NB4 (cell line): Measurements from ENCODE around the gene CABLES2.

ENCODE experiments used
- DNase-seq: peaks from one replicate; pipeline ENCODE4 v3.0.0; 2010; ENCODE audit warnings: low read depth
- H3K4me3 ChIP-seq: one replicate; pipeline ENCODE4 v1.5.1; 2011; ENCODE audit warnings: mild to moderate bottlenecking, low read depth, low read length, moderate library complexity
- CTCF ChIP-seq: IDR thresholded peaks from one replicate; pipeline ENCODE4 v1.5.1; 2012; ENCODE audit warnings: low read depth, low read length
- MAX ChIP-seq: IDR thresholded peaks from 2 replicates; pipeline ENCODE4 v1.6.1; 2011; ENCODE audit warnings: low read depth, low read length
- MYC ChIP-seq: IDR thresholded peaks from 2 replicates; pipeline ENCODE4 v1.6.1; 2011; ENCODE audit warnings: low read depth, low read length
- POLR2A ChIP-seq: IDR thresholded peaks from 2 replicates; pipeline ENCODE4 v1.6.1; 2011; ENCODE audit warnings: mild to moderate bottlenecking; ENCODE audit not compliant: insufficient read length; ENCODE audit errors: extremely low read depth

The CABLES2 gene

GRCh38 chr20:62357681-62358080, 49.4 kb downstream of the CABLES2 start:
- DNase-seq: no peak
- no peak for TF ChIP-seq CTCF
- TF ChIP-seq MYC: no peak
- TF ChIP-seq MAX: no peak
- TF ChIP-seq POLR2A: no peak
- H3K4me3 ChIP-seq: no peak overlapping the region

GRCh38 chr20:62357187-62357667, 49.9 kb downstream of the CABLES2 start:
- H3K4me3 ChIP-seq: no peak overlapping the region
- no peak for DNase-seq
- TF ChIP-seq CTCF (no peak), MYC (no peak), MAX (no peak), POLR2A (no peak)

- no peak overlapping the region for H3K4me3 ChIP-seq
- TF ChIP-seq POLR2A: no peak
- no peak for DNase-seq
These were observed 50.4 kb downstream of the CABLES2 start for GRCh38 chr20:62356589-62357186.

- H3K4me3 ChIP-seq: no peak overlapping the region
- no peak for DNase-seq
- no peak for TF ChIP-seq MYC
- no peak for TF ChIP-seq POLR2A
- no peak for TF ChIP-seq CTCF
- TF ChIP-seq MAX: no peak
These were observed 51.1 kb downstream of the CABLES2 start for GRCh38 chr20:62355878-62356588.

GRCh38 chr20:62355516-62355877, 51.6 kb downstream of the CABLES2 start:
- no peak for DNase-seq
- H3K4me3 ChIP-seq: no peak overlapping the region
- TF ChIP-seq MYC: no peak

- TF ChIP-seq CTCF (no peak), POLR2A (no peak), MAX (no peak), MYC (no peak)
- DNase-seq: no peak
- H3K4me3 ChIP-seq: no peak overlapping the region
These were observed 52.2 kb downstream of the CABLES2 start for GRCh38 chr20:62354811-62355341.
